Measurements from ENCODE around the gene MUC5B.

- TF ChIP-seq CTCF (IDR thresholded peaks at IDR 0.05; ENCODE audit: insufficient read depth, low read depth, low read length) (no peak), EZH2 (IDR thresholded peaks at IDR 0.05; ENCODE audit: insufficient read depth, low read length) (no peak)
These were observed 16.9 kb upstream of the MUC5B start for GRCh38 chr11:1205987-1206331.

All from astrocyte (in vitro differentiated cells and primary cell).